M059J (cell line): Measurements from ENCODE around the gene UBE2K. TPM values are rescaled to one million over a fixed set of nuclear protein-coding genes. Genes with fewer than 3 reads are reported as not detected.
"Not testable (repeated sequence)": the region's sequence is repeated elsewhere in the genome, so short reads cannot be mapped to it uniquely, and the experiment has no call there.

Experiments
- DNase-seq: peaks from one replicate; pipeline ENCODE4 v3.0.0-alpha.2; 2012; ENCODE audit warnings: low read depth
- total RNA-seq: library from RNA; depleted of rRNA; stranded (reverse); fragments of >200 nt; shearing (Covaris generic); gene quantifications from 2 replicates; pipeline ENCODE4 v1.2.3, GENCODE V29; 2014

UBE2K gene
- total RNA-seq, 1 experiment from 2014 or later = 28.1 TPM

DNA sequence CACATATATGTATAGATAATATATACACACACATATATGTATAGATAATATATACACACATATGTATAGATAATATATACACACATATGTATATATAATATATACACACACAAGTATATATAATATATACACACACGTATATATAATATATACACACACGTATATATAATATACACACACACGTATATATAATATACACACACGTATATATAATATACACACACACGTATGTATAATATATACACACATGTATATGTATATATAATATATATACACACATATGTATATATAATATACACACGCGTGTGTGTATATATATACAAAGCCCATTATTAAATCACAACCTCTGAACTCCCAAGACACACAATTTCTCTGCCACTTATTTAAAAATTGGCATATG, 8.0 kb upstream of the UBE2K start:
- DNase-seq = no peak

DNA sequence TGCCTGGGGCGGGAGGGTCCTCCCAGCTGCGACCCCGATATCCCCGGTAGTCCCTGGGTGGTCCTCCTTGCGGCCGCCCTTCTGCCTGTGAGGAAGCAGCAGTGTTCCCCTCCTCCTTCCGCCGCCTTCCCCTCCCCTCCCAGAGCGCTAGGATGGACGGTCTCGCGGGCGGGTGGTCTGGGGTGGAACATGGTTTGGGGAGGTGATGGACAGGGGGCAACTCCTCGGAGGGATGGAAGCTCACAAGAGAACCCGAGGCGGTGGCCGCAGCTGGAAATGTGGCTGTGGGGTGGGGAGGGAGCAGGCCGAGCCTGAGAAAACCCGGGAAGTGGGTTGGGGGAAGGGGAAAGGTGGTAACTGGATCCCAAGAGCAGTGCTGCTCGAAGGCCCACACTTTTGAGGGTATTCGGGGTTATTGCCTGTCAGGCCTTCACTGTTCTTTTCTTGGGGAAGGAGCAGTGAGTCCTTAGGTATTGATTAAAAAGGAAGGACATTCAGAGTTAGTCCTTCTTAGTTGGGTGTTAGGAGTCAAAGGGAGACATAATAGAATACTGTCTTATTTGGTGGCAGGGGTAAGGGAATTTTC, 581 bp downstream of the UBE2K start:
- peak; percentile 65 for DNase-seq

DNA sequence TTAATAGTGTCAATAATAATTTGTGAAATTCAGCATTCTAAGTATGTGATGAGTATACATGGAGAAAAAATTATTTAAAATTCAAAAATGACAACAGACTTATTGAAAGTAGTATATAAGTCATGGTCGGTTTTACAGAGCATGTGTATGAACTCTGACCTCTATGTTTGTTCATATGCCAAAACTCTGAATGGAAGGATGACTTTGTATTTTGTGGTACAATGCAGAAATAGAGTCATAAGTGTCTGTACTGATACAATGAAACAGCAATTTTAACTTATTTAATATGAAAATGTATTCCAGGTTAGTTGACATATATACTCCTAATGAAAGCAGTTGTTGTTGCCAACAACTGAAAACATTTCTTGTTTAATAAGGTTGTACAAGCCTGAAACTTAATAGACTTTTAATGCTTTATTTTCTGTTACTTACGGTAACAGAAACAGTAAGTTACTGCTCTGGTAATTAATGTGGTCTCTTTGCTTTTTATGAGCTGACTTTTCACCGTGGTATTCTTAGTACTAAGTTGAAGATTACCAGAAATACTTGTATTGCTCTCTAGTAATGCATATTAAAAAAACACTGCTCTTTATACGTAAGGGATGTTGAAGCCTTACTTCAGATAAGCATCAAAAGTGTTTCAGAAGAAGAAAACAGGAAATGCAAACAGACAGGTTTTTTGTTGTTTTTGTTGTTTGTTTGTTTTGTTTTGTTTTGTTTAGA, 1.9 kb downstream of the UBE2K start:
- DNase-seq = peak; percentile 40

DNA sequence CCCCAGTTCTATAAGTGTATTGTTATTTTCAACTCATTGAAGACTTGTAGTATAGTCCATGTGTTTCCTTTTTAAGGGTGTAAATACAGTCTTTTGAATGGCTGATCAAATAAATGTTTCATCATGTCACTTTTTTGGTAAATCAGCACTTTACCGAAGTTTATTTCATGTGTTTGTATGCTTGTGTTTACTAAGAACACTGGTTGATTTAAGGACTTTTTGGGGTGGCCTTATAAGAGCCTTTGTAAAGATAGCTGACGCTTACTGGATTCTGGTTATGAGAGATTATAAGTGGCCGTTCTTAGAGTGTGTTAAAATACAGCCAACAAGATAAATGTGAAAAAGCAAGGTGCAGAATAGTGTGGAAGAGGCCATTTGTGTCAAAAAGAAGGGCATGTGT, 2.6 kb downstream of the UBE2K start:
- DNase-seq = no peak

DNA sequence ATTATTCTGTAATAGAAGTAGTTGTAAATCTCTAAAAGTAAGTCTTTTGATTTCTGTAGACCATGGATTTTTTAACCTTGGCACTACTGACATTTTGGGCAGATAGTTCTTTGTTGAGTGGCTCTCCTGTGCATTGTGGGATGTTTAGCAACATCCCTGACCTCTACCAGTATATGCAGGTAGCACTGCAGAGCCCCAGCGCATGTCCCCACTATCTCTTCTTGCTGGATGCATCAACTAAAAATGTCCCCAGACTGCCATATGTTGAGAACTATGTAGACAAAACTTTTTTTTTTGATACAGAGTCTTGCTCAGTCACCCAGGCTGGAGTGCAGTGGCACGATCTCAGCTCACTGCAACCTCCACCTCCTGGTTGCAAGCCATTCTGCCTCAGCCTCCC, 4.8 kb downstream of the UBE2K start:
- no peak for DNase-seq

DNA sequence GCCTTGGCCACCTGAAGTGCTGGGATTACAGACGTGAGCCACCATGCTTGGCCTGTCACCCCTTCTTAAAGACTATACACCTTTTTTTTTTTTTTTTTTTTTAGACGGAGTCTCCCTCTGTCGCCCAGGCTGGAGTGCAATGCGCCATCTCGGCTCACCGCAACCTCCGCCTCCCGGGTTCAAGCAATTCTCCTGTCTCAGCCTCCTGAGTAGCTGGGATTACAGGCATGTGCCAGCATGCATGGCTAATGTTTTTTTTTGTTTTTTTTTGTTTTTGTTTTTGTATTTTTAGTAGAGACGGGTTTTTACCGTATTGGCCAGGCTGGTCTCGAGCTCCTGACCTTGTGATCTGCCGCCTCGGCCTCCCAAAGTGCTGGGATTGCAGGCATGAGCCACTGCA, 6.9 kb downstream of the UBE2K start:
- DNase-seq = not testable (repeated sequence)

DNA sequence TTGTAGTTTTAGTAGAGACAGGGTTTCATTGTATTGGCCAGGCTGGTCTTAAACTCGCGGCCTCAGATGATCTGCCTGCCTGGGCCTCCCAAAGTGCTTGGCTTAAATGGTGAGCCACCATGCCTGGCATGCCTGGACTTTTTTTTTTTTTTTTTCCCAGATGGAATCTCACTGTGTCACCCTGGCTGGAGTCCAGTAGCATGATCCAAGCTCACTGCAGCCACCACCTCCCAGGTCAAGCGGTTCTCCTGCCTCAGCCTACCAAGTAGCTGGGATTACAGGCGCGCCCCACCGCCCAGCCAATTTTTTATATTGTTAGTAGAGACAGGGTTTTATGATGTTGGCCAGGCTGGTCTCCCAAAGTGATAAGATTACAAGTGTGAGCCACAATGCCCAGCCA, 8.4 kb downstream of the UBE2K start:
- DNase-seq = peak; percentile 91

DNA sequence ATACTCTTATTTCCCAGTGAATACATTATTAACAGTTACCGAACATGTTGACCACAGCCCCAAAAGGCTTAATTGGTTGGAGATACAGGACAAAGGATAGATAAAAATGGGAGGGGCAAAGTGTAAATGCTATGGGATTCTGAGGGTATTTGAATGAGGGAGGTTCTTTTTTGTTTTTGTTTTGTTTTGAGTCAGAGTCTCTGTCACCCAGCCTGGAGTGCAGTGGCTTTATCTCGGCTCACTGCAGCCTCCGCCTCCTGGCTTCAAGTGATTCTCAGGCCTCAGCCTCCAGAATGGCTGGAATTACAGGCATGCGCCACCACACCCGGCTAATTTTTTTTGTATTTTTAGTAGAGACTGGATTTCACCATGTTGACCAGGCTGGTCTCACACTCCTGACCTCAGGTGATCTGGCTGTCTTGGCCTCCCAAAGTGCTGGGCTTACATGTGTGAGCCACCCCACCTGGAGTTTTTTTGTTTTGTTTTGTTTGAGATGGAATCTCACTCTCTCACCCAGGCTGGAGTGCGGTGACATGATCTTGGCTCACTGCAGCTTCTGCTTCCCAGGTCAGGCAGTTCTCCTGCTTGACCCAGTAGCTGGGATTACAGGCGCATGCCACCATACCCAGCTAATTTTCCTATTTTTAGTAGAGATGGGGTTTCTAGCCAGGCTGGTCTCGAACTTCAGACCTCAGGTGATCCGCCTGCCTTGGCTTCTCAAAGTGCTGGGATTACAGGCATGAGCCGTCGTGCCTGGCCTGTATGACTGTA, 9.0 kb downstream of the UBE2K start:
- DNase-seq = peak; percentile 65

DNA sequence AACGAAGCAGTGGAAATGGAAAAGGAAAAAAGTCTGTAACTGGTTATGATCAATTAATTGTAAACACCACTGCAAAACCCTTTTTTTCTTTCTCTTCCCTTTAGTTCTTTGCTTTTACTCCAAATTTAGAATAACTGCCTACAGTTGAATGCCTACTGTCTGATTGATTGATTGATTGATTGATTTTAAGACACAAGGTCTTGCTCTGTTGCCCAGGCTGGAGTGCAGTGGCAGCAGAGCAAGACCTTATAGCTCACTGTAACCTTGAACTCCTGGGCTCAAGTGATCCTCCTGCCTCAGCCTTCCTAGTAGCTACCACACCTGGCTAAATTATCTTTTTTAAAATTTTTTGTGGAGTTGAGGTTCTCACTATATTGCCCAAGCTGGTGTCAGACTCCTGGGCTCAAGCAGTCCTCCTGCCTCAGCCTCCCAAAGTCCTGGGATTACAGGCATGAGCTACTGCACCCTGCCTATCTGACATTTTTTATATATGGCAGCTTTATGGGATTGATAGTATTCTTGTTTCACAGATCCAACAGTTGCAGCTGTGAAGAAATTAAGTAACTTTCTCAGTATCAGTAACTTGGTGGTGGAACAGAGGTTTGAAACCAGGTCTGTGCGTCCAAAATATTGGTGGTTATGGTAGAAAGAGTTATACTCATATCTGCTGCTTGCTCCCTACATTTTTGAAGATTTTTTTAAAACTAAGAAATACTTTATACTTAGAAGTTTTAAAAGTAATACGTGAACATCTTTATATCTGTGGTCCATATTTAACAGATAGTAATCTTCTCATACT, 12.4 kb downstream of the UBE2K start:
- DNase-seq = no peak

DNA sequence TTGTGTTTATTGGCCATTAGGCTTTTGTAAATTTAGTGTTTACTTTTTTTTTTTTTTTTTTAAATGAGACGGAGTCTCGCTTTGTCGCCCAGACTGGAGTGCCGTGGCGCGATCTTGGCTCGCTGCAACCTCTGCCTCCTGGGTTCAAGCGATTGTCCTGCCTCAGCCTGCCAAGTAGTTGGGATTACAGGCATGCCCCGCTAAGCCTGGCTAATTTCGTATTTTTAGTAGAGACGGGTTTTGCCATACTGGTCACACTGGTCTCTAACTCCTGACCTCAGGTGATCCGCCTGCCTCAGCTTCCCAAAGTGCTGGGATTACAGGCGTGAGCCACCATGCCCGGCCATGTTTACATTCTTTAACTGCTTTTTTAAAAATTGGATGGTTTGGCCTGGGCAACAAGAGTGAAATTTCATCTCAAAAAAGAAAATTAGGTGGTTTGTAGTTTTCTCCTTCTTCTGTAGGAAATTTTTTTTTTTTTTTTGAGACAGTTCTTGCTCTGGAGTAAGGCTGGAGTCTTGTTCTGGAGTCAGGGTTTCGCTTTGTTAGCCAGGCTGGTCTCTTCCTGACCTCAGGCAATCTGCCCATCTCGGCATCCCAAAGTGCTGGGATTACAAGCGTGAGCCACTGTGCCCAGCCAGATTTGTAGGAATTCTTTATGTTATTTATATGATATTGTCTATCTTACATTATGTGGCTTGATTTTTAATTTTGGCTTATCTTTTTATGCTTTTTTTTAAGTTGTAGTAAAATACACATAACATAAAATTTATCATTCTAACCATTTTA, 15.1 kb downstream of the UBE2K start:
- no peak for DNase-seq

DNA sequence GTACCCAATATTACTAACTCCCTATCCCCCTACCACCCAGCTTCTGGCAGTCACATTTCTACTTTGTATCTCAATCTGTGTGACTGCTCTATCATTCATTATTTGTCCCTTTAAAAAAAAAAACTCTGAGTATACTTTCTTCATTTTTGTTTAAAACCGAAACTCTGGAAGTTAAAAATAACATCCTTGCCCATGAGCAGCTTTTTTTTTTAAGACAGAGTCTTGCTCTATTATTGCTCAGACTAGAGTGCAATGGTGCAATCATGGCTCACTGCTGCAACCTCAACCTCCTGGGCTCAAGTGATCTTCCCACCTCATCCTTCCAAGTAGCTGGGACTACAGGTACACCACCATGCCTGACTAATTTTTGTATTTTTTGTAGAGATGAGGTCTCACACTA, 15.8 kb downstream of the UBE2K start:
- DNase-seq = no peak

DNA sequence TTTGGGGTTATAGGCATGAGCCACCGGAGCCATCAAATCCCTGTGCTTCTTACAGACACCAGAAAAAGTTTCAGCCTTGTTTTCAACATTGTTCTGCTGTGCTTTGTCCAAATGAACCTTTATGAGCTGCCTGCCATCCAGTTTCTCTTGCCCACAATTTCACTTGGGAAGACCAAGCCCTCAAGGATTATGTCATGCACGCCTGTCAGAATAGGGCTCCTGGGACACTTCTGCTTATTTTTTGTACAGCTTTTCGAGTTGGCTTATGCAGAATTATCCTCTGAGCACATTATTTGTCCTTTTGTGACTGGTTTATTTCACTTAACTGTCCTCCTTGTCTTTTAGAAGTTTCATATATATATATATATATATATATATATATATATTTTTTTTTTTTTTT, 16.2 kb downstream of the UBE2K start:
- DNase-seq = no peak

DNA sequence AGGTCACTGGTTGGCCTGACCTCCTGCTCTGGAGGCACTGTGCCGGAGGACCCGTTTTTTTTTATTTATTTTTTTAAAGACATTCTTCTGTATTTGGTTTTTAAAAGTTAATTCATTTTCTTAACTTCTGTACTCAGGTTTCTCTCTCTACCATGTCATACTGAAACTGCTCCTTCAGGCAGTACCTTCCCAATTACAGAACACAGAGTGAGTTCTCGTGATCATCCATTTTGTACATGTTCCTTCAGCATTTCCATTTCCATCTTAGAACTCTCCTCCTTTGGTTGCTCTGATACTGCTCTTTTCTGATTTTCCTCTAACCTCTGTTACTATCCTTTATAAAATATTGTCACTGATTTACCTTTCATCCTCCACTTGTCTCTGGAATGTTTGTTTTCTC, 17.9 kb downstream of the UBE2K start:
- no peak for DNase-seq

DNA sequence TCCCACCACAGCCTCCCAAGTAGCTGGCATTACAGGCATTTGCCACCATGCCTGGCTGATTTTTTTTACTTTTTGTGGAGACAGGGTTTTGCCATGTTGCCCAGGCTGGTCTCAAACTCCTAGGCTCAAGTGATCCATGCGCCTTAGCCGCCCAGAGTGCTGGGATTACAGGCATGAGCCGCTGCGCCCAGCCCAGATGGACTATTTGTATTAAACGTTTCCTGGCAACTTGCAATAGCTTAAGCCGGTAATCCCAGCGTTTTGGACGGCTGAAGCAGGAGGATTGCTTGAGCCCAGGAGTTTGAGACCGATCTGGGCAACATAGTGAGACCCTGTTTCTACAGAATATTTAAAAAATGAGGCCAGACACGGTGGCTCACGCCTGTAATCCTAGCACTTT, 18.4 kb downstream of the UBE2K start:
- no peak for DNase-seq

DNA sequence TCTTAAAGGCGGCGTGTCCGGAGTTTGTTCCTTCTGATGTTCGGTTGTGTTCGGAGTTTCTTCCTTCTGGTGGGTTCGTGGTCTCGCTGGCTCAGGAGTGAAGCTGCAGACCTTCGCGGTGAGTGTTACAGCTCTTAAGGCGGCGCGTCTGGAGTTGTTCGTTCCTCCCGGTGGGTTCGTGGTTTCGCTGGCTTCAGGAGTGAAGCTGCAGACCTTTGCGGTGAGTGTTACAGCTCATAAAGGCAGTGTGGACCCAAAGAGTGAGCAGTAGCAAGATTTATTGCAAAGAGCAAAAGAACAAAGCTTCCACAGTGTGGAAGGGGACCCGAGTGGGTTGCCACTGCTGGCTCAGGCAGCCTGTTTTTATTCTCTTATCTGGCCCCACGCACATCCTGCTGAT, 19.8 kb downstream of the UBE2K start:
- not testable (repeated sequence) for DNase-seq

DNA sequence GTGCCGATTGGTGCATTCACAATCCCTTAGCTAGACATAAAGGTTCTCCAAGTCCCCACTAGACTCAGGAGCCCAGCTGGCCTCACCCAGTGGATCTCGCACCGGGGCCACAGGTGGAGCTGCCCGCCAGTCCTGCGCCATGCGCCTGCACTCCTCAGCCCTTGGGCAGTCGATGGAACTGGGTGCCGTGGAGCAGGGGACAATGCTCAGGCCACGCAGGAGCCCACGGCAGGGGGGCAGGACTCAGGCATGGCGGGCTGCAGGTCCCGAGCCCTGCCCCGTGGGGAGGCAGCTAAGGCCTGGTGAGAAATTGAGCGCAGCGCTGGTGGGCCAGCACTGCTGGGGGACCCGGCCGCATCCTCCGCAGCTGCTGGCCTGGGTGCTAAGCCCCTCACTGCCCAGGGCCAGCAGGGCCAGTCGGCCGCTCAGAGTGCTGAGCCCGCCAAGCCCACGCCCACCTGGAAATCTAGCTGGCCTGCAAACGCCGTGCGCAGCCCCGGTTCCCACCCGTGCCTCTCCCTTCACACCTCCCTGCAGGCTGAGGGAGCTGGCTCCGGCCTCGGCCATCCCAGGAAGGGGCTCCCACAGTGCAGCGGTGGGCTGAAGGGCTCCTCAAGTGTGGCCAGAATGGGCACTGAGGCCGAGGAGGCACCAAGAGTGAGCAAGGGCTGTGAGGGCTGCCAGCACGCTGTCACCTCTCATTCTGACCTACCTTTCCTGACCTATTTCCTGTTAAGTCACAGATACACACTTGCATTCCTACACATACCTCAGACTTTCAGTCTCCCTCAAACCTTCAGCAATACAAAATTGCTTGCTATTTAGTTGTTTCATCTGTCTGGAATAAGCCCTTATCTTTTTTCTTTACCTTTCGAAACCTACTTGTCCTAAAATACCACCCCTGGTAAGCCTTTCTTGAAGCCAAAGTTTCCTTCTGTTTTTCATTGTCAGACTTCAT, 20.7 kb downstream of the UBE2K start:
- no peak for DNase-seq

DNA sequence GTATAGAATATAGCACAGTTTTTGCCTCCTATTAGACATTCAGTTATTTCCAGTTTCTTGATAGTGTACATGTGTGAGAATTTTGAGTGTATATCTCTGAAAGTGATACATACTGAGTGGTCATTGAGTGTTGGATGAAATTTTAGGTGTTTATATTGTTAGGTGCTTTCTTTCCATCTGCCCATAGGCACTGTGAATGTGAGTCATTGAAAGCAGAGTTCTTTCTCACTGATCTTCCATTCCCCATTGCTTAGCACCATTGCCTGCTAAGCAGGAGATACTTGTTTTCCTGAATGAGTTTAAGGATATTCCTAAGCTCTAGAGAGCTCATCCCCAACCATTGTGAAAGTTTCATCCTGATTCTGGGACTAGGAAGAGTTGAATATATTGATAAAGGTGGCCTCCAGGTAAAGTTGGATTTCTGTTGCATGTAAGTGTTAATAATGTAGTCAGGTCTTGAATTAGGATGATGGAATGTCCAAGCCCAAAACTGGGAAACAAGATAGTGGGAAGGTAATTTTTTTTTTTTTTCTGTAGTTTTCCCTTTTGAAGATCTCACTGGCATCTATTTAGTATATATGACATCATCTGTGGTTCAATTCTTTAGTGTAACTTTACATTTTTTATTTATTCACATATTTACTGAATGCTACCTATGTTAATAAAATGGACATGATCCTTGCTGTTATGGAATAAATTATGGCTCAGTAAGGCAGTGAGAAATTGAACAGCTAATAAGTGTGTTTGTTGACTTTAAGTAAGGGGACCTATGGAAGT, 22.1 kb downstream of the UBE2K start:
- DNase-seq = peak; percentile 18

DNA sequence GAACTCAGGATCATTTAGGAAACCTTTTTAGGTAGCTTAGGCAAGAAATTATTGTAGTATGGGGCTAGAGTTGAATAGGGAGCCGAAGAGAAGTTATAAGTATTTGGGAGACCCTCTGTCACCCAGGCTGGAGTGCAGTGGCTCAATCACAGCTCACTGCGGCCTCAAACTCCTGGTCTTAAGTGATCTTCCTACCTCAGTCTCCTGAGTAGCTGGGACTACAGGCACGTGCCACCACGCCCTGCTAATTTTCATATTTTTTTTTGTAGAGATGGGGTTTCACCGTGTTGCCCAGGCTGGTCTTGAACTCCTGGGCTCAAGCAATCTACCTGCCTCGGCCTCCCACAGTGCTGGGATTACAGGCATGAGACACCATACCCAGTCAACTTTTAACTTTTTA, 23.3 kb downstream of the UBE2K start:
- DNase-seq = not testable (repeated sequence)

DNA sequence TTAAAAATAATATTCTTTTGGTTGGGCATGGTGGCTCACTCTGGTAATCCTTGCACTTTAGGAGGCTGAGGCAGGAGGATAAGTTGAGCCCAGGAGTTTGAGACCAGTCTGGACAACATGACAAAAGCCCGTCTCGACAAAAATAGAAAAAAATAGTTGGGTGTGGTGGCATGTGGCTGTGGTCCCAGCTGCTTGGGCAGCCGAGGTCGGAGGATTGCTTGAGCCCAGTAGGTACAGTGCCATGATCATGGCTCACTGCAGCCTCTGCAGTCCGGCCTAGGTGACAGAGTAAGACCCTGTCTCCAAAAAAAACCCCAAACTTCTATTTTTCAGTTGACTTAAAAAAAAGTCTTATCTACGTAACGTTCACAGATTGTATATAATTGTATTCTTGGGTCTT, 23.9 kb downstream of the UBE2K start:
- no peak for DNase-seq
